ENCODE results near the gene UNC5C.

Gene UNC5C

DNA sequence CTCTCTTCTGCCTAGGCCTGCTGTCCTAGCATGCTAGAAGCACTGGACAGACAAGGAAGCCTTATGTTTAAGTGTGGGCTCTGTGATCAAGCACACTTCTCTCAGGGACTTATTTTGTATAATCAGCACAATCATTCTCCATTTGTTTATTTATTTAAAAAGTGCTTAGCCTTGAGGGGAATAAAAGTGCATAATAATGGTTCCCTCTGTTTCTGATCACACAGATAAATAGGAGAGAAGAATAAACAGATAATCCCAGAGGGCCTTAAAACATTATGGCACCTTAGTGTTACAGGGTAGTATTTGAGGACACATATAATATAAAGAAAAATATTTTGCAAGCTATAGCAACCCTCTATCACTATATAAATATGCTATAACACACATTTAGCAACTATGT is 146.5 kb downstream of the UNC5C start:
- DNase-seq (ENCODE audit: low read depth, low spot score): no peak

GRCh38 chr4:95398217-95398616 is 150.6 kb downstream of the UNC5C start:
- no peak for DNase-seq (ENCODE audit: low read depth, low spot score)

DNA sequence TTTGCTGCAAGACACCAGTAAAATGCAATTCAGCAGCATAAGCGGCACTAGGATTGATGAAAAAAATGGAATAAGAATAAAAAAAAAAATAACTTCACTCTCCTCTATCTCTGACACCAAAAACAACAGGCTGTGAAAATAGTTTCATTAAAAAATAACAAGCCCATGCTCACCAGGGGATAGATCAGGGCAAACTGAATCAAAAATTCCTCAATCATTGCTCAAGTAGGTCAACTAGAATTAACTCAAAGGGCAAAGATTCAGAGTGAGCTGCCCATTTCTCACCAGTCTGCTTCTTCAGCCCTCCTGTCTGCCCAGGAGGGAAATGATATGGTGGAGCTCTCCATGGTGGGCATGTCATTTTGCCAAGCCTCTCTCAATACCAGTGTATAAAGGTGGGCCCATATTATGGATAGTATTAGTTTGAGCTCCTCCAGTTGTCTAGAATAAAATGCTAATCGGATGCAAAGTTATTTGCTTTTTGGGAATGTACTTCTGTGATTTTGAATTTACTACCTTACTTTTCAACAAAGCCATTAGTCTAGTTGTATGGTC is 153.9 kb downstream of the UNC5C start:
- DNase-seq (ENCODE audit: low read depth, low spot score): no peak

- no peak for DNase-seq (ENCODE audit: low read depth, low spot score)
Observed at GRCh38 chr4:95393821-95394220, 155.0 kb downstream of the UNC5C start.

- no peak for DNase-seq (ENCODE audit: low read depth, low spot score)
Observed at GRCh38 chr4:95388911-95389310, 159.9 kb downstream of the UNC5C start.

DNA sequence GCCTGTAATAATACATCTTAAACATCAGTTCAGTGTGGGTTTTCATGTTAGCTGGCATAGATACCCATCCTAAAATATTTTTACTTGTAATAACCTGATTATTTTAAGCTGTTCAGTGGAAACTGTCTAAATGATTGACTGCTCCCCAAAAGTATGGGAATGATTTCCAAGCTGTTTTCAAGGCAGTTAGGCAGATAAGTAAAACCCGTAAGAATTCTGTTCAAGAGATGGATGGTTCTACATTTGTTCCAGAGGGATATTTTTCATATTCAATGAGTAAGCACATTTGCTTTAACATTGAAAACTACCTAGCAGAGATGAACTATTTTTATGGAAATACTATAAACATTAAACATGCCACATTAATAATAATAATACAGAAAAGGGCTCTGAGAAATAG is 161.1 kb downstream of the UNC5C start:
- no peak for DNase-seq (ENCODE audit: low read depth, low spot score)

DNA sequence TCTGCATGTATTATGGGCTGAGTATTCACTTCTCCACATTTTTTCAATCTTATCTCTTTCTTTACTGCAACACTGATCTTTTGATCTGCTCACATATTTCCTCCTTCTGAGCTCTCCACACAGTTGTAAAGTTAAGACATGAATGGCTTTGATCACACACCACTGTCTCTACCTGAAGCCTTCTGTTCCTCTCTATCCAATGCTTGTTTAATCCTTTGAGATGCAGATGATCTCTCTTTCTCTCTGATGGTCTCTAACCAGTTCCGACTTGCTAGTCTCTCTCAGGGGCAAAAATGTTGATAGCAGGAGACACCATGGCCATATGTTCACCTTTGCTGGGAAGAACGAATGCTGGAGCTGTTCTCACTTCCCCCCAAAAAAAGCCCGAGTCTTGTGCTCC is 162.4 kb downstream of the UNC5C start:
- no peak for DNase-seq (ENCODE audit: low read depth, low spot score)

GRCh38 chr4:95381843-95382580 is 166.8 kb downstream of the UNC5C start:
- no peak for DNase-seq (ENCODE audit: low read depth, low spot score)

- DNase-seq (ENCODE audit: low read depth, low spot score): no peak
Observed at GRCh38 chr4:95379633-95380032, 169.1 kb downstream of the UNC5C start.

DNA sequence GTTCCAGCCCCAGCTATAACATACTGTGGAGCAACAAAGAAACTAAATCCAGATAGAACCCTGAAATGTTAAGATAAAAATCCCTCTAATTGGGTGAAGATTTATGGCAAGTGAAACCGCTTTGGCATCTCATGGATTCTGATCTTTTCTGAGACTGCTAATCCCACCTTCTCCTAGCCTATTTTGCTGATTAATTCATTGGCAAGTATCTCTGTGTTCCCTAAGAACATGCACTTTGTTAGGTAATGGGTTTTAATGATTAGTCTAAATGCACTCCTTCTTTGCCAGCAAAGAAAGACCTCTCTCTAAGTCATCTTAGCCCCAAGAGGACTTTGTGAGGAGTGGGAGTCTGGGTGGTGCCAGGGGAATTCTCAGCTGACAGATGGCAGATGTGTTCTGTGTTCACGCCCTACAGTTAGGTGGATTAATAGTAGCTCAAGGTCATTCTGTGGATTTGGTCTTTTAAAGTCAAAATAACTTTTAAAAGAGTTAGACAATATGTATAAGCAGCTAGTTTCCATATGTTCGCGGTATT is 171.3 kb downstream of the UNC5C start:
- DNase-seq (ENCODE audit: low read depth, low spot score): no peak

DNA sequence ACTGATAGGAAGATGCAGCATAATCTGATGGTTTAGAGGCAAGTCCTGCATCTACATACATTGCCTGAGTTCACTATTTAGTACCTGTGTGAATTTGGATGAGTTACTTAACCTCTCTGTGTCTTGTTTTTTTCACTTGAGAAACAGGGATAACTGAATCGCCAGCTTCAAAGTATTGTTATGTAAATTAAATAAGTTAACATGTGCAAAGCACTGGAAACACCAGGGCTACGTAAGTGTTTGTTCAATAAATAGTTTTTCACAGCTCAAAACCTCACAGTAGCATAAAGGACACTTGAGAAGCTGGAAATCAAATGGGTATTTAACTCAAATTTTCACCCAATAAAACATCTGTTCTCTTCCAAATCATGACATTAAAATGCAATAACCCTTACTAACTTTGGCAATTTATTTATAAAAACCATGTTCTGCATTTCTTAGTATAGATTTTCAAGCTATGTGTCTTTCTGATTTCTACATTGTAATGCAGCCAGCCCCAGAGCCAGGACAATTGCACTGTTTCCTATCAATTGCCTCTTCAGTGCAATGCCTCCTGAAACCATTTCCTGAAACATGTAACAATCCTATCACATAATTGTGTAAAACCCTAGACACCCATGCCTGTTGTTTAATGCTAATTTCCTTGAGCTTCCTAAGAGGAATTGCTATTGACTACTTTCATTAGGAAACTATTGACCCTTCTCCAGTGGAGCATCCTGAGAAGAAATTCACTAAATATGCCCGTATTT is 177.1 kb downstream of the UNC5C start:
- no peak for DNase-seq (ENCODE audit: low read depth, low spot score)

DNA sequence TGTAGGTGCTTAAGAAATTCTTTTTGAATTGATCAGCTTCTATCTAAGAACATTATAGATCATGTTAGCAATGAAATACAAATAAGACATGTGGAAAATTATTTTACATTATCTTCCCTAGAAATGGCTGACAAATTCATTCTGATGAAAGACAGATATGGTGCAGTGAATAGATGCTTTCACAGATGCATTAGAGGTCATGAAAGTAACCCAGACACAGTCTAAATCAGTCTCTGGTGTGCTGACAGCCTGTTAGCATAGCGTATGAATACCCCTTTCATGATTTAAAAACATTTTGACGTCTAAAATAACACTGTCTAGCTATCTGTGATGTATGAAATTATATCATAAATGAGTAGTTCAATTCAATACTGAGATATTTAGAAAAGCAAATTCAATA is 180.9 kb downstream of the UNC5C start:
- no peak for DNase-seq (ENCODE audit: low read depth, low spot score)

GRCh38 chr4:95363966-95364365 is 184.8 kb downstream of the UNC5C start:
- no peak for DNase-seq (ENCODE audit: low read depth, low spot score)

GRCh38 chr4:95363559-95363925 is 185.2 kb downstream of the UNC5C start:
- no peak for DNase-seq (ENCODE audit: low read depth, low spot score)

GRCh38 chr4:95362906-95363558 is 185.7 kb downstream of the UNC5C start:
- no peak for DNase-seq (ENCODE audit: low read depth, low spot score)

- no peak for DNase-seq (ENCODE audit: low read depth, low spot score)
Observed at GRCh38 chr4:95362066-95362465, 186.7 kb downstream of the UNC5C start.

GRCh38 chr4:95361696-95361965 is 187.1 kb downstream of the UNC5C start:
- DNase-seq (ENCODE audit: low read depth, low spot score): no peak

GRCh38 chr4:95360906-95361695 is 187.7 kb downstream of the UNC5C start:
- DNase-seq (ENCODE audit: low read depth, low spot score): no peak

- DNase-seq (ENCODE audit: low read depth, low spot score): no peak
Observed at GRCh38 chr4:95360256-95360903, 188.4 kb downstream of the UNC5C start.

DNA sequence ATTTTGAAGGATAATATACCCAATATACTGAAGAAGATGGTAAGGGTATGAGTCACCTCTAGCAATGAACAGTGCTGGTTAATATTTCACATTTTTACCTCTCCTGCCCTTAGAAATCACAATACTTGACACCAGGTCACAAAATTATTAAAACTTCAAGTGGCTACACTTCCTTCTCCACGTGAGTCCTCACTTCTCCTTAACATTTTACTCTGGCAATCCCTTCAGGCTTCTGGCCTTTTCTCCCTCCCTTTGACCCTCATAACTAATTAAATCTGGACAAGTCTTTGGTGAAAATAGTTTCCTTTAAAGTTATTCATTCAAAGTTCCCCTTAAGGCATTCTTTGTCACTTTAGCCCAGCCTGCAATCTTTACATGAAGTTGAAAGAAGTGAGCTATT is 190.4 kb downstream of the UNC5C start:
- DNase-seq (ENCODE audit: low read depth, low spot score): no peak

GRCh38 chr4:95355021-95355420 is 193.8 kb downstream of the UNC5C start:
- no peak for DNase-seq (ENCODE audit: low read depth, low spot score)

Measured in activated naive CD8-positive, alpha-beta T cell treated with anti-CD3 and anti-CD28 coated beads, Interleukin-2, amount 50 U/mL, for 16 hours (primary cell).